GM12878 (cell line): Measurements from ENCODE around the gene CORO7. TPM values are rescaled to one million over a fixed set of nuclear protein-coding genes. Genes with fewer than 3 reads are reported as not detected.

Source experiments
- ATAC-seq: fragments of 200-7000 bp; cut with Tn5 transposase; 3 replicates; pipeline ENCODE4 v1.9.1; 2020; ENCODE audit warnings: mild to moderate bottlenecking, moderate library complexity
- BruUV-seq: library from RNA; stranded (reverse); fragments of 400-500 nt; replicated peaks from 2 replicates; lab custom pipeline; 2021; lab: Mats Ljungman, UMichigan
- CTCF ChIA-PET: fragments of 300-600 bp; sonication (Branson Sonifier 250); formaldehyde crosslinking; extraction: SDS; loops from one replicate; lab custom pipeline; 2021; ENCODE audit warnings: inconsistent platforms; lab: Yijun Ruan, JAX
- POLR2A ChIA-PET: fragments of 350-600 bp; formaldehyde crosslinking; extraction: SDS; loops from one replicate; lab custom pipeline; 2021; ENCODE audit warnings: inconsistent platforms; lab: Charles Lee
- RAD21 ChIA-PET: fragments of 300-600 bp; sonication (Branson Sonifier 250); formaldehyde crosslinking; loops from one replicate; lab custom pipeline; 2023; ENCODE audit warnings: antibody characterized with exemption; ENCODE audit not compliant: unreplicated experiment; lab: Charles Lee
- SMC1A ChIA-PET: fragments of 300-600 bp; sonication (Branson Sonifier 250); formaldehyde crosslinking; loops from one replicate; lab custom pipeline; 2023; ENCODE audit not compliant: unreplicated experiment, uncharacterized antibody; lab: Charles Lee
- DNase-seq: peaks from one replicate; pipeline ENCODE4 v3.0.0-alpha.2; 2011; ENCODE audit warnings: low read depth, low spot score
- FAIRE-seq: peaks from 3 replicates; lab custom pipeline; 2011; peaks lifted over from hg19 to GRCh38; lab: Jason Lieb, UNC
- H2AFZ ChIP-seq: 2 replicates; pipeline ENCODE4 v1.6.0; 2011; ENCODE audit warnings: low read depth, low read length, control low read depth; ENCODE audit not compliant: control insufficient read depth
- H3K27ac ChIP-seq: 2 replicates; pipeline ENCODE4 v1.5.1; 2011; ENCODE audit warnings: control low read depth; ENCODE audit not compliant: control insufficient read depth, insufficient read depth
- H3K27me3 ChIP-seq, 2 experiments: replicated peaks in 1 of 2; 2 replicates each; pipeline versions ENCODE4 v1.6.0 to v1.6.1; 2011; ENCODE audit warnings: low read length in 1 of 2; ENCODE audit not compliant: control insufficient read depth in 2 of 2, insufficient read depth in 2 of 2
- H3K36me3 ChIP-seq, 2 experiments: 2 replicates each; pipeline ENCODE4 v1.5.1; 2011; ENCODE audit warnings: low read length in 1 of 2; ENCODE audit not compliant: control insufficient read depth in 2 of 2, insufficient read depth in 2 of 2
- H3K4me1 ChIP-seq: 2 replicates; pipeline ENCODE4 v1.6.1; 2011; ENCODE audit warnings: mild to moderate bottlenecking, low read length, moderate library complexity, mixed read lengths; ENCODE audit not compliant: control insufficient read depth, insufficient read depth
- H3K4me2 ChIP-seq: 2 replicates; pipeline ENCODE4 v1.6.0; 2011; ENCODE audit warnings: control low read depth; ENCODE audit not compliant: control insufficient read depth, insufficient read depth
- H3K4me3 ChIP-seq: fragments of 200-600 bp; sonication (generic); 2 replicates; pipeline ENCODE4 v1.5.1; 2016
- H3K79me2 ChIP-seq: 2 replicates; pipeline ENCODE4 v1.6.0; 2011; ENCODE audit warnings: low read length; ENCODE audit not compliant: control insufficient read depth, insufficient read depth
- H3K9ac ChIP-seq: 2 replicates; pipeline ENCODE4 v1.8.0; 2011; ENCODE audit warnings: low read length, control low read depth, mixed read lengths; ENCODE audit not compliant: control insufficient read depth, insufficient read depth
- H3K9me3 ChIP-seq: replicated peaks from 3 replicates; pipeline ENCODE4 v1.5.1; 2011; ENCODE audit warnings: mild to moderate bottlenecking, low read length; ENCODE audit not compliant: control insufficient read depth, insufficient read depth
- H4K20me1 ChIP-seq: 2 replicates; pipeline ENCODE4 v1.6.0; 2011; ENCODE audit not compliant: control insufficient read depth, insufficient read depth
- ASH2L ChIP-seq: fragments of 300-600, 200-600 bp; sonication (generic); IDR thresholded peaks from 2 replicates; pipeline ENCODE4 v1.6.1; 2017; ENCODE audit warnings: low read depth, mild to moderate bottlenecking, borderline replicate concordance
- ATF7 ChIP-seq: fragments of 450-650 bp; IDR thresholded peaks from 2 replicates; pipeline ENCODE4 v1.6.1; 2016; ENCODE audit warnings: low read depth, mild to moderate bottlenecking
- CREB1 ChIP-seq: IDR thresholded peaks from 2 replicates; pipeline ENCODE4 v1.6.1; 2012; ENCODE audit warnings: low read depth, mild to moderate bottlenecking, inconsistent platforms
- FOXK2 ChIP-seq: fragments of 450-650 bp; IDR thresholded peaks from 2 replicates; pipeline ENCODE4 v1.6.1; 2017; ENCODE audit warnings: mild to moderate bottlenecking, moderate library complexity
- HDAC6 ChIP-seq: fragments of 200-600 bp; sonication (generic); IDR thresholded peaks from one replicate; pipeline ENCODE4 v1.8.0; 2017; ENCODE audit warnings: antibody characterized with exemption; ENCODE audit not compliant: unreplicated experiment
- IRF3 ChIP-seq: fragments of 450-650 bp; IDR thresholded peaks from 2 replicates; pipeline ENCODE4 v1.6.1; 2014; ENCODE audit warnings: mild to moderate bottlenecking
- KAT2A ChIP-seq: conservative IDR thresholded peaks from 2 replicates; pipeline ENCODE4 v1.6.1; 2011; ENCODE audit warnings: low read depth, low read length; ENCODE audit not compliant: control insufficient read depth
- NRF1 ChIP-seq: conservative IDR thresholded peaks from 2 replicates; pipeline ENCODE4 v1.6.1; 2011; ENCODE audit warnings: mild to moderate bottlenecking, low read depth, low read length, improper control_type of control experiment
- PAX8 ChIP-seq: fragments of 450-650 bp; IDR thresholded peaks from 2 replicates; pipeline ENCODE4 v1.6.1; 2017; ENCODE audit warnings: mild to moderate bottlenecking, moderate library complexity
- POLR2A ChIP-seq: IDR thresholded peaks from 2 replicates; pipeline ENCODE4 v1.6.1; 2011; ENCODE audit warnings: low read depth, mild to moderate bottlenecking, low read length
- POLR2AphosphoS5 ChIP-seq: IDR thresholded peaks from 2 replicates; pipeline ENCODE4 v1.6.1; 2011; ENCODE audit warnings: mild to moderate bottlenecking, low read length, inconsistent platforms
- RELB ChIP-seq: fragments of 450-650 bp; IDR thresholded peaks from 2 replicates; pipeline ENCODE4 v1.6.1; 2017; ENCODE audit warnings: low read depth, mild to moderate bottlenecking, moderate library complexity
- SMARCA5 ChIP-seq: fragments of 450-650 bp; IDR thresholded peaks from 2 replicates; pipeline ENCODE4 v1.6.1; 2017; ENCODE audit warnings: mild to moderate bottlenecking
- TARDBP ChIP-seq: IDR thresholded peaks from 2 replicates; pipeline ENCODE4 v1.6.1; 2016; ENCODE audit warnings: borderline replicate concordance
- ZNF384 ChIP-seq: IDR thresholded peaks from 2 replicates; pipeline ENCODE4 v1.6.1; 2012; ENCODE audit warnings: low read depth, mild to moderate bottlenecking, low read length, improper control_type of control experiment, borderline replicate concordance
- WGBS: methylation state at CpG from one replicate; pipeline ENCODE4 v1.1.6; 2016; ENCODE audit warnings: low lambda C conversion rate; ENCODE audit not compliant: insufficient replicate concordance, insufficient coverage; ENCODE audit errors: missing lambda C conversion rate; 5-methylcytosine and 5-hydroxymethylcytosine counted together
- in situ Hi-C: fragments of 300-500 bp; cut with MboI; formaldehyde crosslinking; loops from 9 replicates; pipeline ENCODE4 v1.14.3; 2018; ENCODE audit warnings: mixed read lengths
- intact Hi-C: fragments of 100-400 bp; cut with micrococcal nuclease; formaldehyde crosslinking; loops from one replicate; pipeline ENCODE4 v1.14.2; 2022; ENCODE audit not compliant: unreplicated experiment
- polyA plus RNA-seq, 11 experiments: library from polyadenylated mRNA; depleted of rRNA in 4 of 11; unstranded in 6 of 11; stranded (reverse) in 5 of 11; fragments of >200 nt; fragmentation: Nextera tagmentation in 4 of 11; fragmentation: Illumina TruSeq in 1 of 11; extraction: Ambion mirVana in 4 of 11; extraction: Trizol in 1 of 11; gene quantifications; 1 replicate in 1 of 11; 2 replicates in 10 of 11; pipeline versions ENCODE4 v1.2.1 to v1.2.3, GENCODE V29; 2011 to 2016; ENCODE audit warnings: inconsistent platforms in 2 of 11, missing spikeins in 2 of 11, low read depth in 1 of 11
- total RNA-seq, 4 experiments: library from RNA; depleted of rRNA in 3 of 4; stranded (reverse); fragments of >200 nt in 3 of 4; fragmentation: Illumina TruSeq in 1 of 4; extraction: Trizol in 1 of 4; gene quantifications; 2 replicates each; pipeline versions ENCODE4 v1.2.1 to v1.2.3, GENCODE V29; 2013 to 2021

The CORO7 gene
- total and polyA plus RNA-seq, 10 of the 15 experiments (the other 5 are each of a cell fraction or from before 2014, with no cell fraction given) = 0.64 to 89.2 (median 43.7) TPM

GRCh38 chr16:4383591-4384444, 32.6 kb downstream of the CORO7 start:
- Histone ChIP-seq H3K79me2 (no peaks in the 10 kb centered on the region), H3K4me2 (no peak overlapping the region), H3K27ac (no peak overlapping the region), H3K36me3 (peaks cover 0 to 19% of the 10 kb centered on the region in 2 experiments; a peak in 3 of 4 replicates), H3K9me3 (no peaks in the 10 kb centered on the region), H3K4me3 (no peak overlapping the region), H3K27me3 (no peaks in the 10 kb centered on the region), H3K9ac (no peak overlapping the region), H3K4me1 (no peaks in the 10 kb centered on the region), H2AFZ (no peak overlapping the region), H4K20me1 (no peaks in the 10 kb centered on the region)
- POLR2A ChIA-PET = no interaction called here
- 94% methylated on average over 12 of the region's 12 CpGs for WGBS
- RAD21 ChIA-PET = no interaction called here
- no TSS peak for BruUV-seq
- intact Hi-C loops (no loop called here), in situ Hi-C loops (no loop called here)
- DNase-seq = no peak
- FAIRE-seq = no peak
- SMC1A ChIA-PET = no interaction called here
- TF ChIP-seq TARDBP = no peak
- no peak for TF ChIP-seq PAX8
- no peak; the same call in 1 of the 2 replicates for TF ChIP-seq POLR2A
- TF ChIP-seq FOXK2 = no peak
- no peak for TF ChIP-seq ZNF384
- TF ChIP-seq RELB = no peak
- TF ChIP-seq POLR2AphosphoS5 = no peak
- no peak for TF ChIP-seq ATF7
- no peak for TF ChIP-seq KAT2A
- no peak for TF ChIP-seq IRF3
- TF ChIP-seq ASH2L = no peak
- TF ChIP-seq HDAC6 = no peak
- no peak for TF ChIP-seq NRF1
- TF ChIP-seq CREB1 = no peak
- TF ChIP-seq SMARCA5 = no peak
- CTCF ChIA-PET = no interaction called here
- no peak for ATAC-seq
